NCI-H1436 (cell line): ENCODE data around the gene MYO18B.
"Not testable (repeated sequence)": the region's sequence is repeated elsewhere in the genome, so short reads cannot be mapped to it uniquely, and the experiment has no call there.

Source experiments
- DNase-seq: peaks from one replicate; lab custom pipeline; 2025; lab: John Stamatoyannopoulos, UW

The MYO18B gene

GRCh38 chr22:25741692-25742626 lies at the start of gene MYO18B:
Gene MYO18B, plus strand, starts transcription at chr22:25742188. Its CDS starts 18,905 bp downstream, at chr22:25761093.
- no peak for DNase-seq

DNA sequence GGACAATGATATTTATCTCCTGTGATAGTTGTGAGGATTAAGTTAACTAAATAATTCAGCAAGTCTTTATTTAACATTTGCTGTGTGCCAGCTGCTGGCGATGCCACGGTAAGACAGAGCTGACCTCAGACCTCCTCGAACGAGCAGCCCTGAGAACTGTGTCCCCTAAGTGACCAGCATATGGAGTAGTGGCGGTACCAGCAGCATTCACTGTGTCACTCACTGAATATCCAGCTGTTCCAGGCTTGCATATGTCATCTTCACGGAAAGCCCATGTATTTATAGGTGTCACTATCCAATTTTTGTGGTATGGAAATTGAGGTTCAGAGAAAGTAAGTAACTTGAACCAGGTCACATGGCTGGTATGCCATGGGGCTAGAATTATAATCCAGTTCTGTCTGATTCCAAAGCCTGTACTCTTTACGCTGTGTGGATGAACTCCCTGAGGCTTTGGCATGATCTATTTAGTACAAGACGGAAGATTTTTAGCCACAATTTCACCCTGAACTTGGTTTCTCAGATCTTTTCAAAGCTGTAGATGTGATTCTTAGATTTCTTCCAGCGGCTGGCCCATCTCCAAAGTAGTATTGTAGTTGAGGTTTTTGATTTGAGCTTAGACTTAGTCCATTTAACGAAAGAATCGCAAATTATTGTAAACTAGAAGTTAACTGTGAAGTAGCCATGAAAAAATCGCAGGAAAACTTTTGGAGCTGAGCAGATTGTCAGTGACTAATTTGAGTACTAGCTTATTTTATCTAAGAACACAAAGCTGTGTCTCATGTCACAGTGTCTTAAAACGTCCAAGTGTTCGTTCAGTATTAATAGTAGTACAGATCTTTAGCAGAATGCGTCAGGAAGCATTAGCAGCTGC lies 49.4 kb upstream of the MYO18B start:
- no peak for DNase-seq

GRCh38 chr22:25693268-25693565 lies 48.8 kb upstream of the MYO18B start:
- DNase-seq = no peak

DNA sequence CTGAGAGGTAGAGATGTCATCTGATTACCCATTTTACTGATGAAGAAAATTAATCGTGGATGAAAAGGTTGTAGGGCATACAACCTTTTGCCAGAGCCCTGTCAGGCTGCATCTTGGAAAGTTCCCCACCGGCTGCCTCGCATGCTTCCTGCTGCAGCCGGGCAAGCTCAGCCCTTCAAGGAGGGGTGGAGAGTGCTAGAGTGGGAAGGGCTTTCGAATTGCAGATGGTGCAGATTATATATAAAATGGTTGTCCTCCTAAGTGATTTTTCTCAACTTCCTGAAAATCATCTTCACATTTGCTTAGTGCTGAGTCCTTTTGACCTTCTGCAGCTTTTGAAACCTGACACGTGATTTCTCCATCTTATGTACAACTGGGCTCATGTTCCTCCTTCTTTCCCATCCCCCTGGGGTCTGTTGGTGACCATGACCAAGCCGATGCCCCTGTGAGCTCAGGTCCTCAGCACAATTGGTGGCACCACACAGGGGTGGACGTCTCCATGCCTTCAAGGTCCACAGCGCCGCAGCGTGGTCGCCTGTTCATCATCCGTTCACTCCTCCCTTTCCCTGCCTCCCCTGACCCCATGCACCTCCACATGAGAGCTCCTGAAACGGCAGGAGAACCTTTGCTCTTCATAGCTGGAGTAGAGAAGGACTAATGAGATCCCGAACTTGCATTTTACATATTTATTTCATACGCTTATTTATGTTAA lies 47.6 kb upstream of the MYO18B start:
- DNase-seq = no peak

DNA sequence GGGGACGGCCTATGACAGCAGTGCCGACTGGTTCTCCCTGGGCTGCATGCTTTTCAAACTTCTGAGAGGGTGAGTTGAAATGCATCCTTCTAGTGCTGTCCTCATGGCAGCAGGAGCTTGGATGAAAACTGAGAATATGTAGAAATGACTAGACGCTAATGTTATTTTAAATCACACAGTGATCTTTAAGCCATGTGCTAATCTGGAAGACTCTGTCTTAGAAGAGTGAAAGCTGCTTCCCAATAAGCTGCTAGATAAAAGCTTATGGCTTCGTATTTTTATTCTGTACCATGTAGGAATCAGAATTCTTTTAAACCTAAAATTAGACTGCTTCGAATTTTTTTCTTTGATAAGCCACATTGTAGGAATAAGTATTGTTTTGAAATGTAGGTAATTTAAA lies 46.8 kb upstream of the MYO18B start:
- DNase-seq = no peak

DNA sequence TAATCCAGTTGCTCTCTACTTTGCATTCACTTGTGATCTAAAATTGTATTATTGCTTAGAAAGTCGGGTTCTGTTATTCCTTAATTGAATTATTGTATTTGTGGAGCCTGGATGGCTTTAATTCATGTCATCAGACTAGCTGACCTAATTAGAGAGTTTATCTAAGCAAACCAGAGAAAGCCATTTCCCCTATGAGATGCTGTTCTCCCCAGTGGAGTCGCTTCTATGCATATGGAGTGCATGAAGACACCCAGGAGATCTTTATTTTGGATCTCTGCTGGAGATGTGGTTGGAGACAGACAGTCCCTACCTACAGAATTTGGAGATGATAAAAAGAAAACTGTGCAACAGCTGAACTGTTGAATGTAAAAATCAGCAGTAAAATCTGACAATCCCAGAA lies 45.2 kb upstream of the MYO18B start:
- DNase-seq = no peak

- DNase-seq = no peak
Observed at GRCh38 chr22:25697181-25697664, 44.8 kb upstream of the MYO18B start.

- DNase-seq = no peak
Observed at GRCh38 chr22:25697978-25698377, 44.0 kb upstream of the MYO18B start.

DNA sequence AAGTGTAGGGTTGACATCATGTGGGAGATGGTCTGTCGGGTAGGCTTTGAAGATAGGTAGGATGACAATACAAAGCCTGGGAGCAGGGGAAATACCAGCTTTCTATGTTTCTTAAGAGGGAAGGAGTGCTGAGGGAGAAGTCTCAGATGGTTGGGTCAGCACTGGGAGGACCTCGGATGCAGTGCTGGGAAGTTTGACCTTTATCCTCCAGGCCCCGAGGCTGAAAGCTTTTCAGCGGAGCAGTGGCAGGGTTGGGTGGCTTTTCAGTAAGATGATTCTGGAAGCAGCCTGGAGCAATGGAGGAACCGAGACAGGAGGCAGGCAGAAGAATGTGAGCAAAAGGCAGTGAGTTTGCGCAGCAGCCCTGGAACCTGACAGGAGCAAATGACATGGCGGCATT lies 43.5 kb upstream of the MYO18B start:
- no peak for DNase-seq

- no peak for DNase-seq
Observed at GRCh38 chr22:25698978-25699377, 43.0 kb upstream of the MYO18B start.

- DNase-seq = no peak
Observed at GRCh38 chr22:25701056-25701780, 40.8 kb upstream of the MYO18B start.

GRCh38 chr22:25702040-25702439 lies 39.9 kb upstream of the MYO18B start:
- DNase-seq = peak; percentile 16

GRCh38 chr22:25702571-25703167 lies 39.3 kb upstream of the MYO18B start:
- no peak for DNase-seq

DNA sequence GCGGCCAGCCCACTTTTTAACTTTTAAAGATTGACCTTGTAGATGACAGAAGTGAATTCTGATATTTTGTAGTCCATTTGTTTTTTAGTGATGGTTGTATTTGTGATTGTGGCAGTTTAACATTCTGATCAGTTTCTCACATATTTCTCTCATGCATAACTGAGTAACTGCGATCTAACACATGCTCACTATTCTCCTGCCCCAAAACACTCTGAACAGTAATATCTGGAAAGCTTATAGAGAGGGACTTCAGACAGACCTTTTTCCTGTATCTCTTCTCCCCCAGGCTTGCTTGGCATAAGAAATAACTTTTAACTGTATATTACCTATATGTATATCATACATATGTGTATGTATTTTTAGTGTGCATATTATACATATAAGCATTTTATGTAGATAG lies 37.3 kb upstream of the MYO18B start:
- no peak for DNase-seq

DNA sequence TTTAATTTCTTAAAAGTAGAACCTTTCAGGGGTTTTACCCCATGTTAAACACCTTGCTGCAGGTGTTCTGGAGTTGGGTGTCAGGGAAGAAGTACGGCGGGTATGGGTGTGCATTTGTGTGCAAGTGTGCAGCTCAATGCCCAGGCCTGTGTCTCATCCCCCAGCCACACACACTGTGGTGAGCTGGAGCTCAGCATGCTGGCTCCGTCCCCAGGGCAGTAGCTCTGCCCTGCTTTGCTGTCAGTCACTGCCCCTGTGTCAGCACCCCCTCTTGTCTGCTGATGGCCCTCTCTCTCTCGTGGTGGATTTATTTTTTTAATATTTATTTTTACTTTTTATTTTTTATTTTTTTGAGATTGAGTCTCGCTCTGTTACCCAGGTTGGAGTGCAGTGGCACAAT lies 35.8 kb upstream of the MYO18B start:
- no peak for DNase-seq

DNA sequence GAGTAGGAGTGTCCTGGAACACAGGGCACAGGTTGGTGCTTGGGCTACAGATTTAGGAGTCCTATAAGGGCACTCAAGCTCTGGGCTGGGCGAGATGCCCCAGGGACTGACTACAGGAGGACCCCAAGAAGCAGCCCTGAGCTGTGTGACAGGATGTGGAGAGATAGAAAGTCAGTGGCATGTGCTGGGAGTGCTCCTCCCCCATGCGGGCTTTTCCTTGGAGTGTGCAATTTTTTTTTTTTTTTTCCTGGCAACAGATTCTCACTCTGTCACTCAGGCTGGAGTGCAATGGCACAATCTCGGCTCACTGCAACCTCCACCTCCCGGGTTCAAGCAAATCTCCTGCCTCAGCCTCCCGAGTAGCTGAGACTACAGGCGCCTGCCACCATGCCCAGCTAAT lies 33.6 kb upstream of the MYO18B start:
- not testable (repeated sequence) for DNase-seq

DNA sequence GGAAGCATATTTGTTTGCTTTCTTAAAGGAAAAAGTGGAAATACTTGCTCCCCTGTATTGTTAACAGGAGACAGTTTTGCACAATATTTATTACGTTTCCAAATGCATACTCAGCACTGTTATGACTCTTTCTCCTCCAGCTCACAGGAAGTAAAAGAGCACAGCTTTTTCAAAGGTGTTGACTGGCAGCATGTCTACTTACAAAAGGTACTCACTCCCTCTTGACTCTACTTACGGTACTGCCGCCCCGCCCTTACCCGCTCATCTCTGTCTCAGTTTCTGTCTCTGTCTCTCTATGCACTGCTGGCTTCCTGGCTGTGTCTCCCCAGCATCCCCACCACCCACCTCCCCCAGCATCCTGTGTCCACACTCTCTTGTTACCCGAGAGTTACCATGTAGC lies 32.2 kb upstream of the MYO18B start:
- no peak for DNase-seq

DNA sequence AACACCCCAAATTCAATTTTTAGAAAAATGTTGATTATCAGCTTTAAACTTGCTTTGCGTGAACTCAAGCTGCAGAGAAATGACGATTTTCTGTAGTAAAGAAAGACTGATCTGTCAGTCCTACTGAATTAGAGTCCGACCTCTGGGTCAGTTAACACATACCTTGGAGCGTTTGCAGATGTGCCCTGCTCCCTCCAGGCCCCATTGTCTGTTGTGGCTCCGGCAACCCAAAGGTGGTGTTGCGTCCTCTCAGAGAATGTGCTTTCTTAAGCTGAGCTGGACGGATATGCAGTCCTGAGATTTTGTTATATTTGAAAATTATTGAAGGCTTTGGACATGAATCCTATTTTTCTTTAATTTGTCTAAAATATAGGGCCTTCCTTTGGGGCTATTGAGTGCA lies 31.5 kb upstream of the MYO18B start:
- DNase-seq = no peak

DNA sequence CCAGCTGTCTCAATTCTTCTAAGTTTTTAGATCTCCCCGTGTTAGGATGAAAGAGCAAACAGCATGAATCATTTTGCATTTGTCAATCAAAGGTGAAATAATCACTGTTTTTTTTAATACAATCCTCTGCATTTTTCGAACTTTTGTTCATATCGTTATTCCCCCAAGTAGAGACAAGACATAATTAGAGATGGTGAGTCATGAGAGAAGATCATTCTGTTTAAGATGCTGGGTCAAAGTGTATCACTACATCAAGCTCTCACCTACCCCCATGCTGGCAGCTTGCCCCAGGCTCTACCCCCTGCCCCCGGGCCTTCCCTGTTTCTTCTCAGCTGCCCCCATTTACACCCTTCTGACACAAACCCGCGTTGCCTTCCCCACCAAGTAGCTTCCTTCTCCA lies 30.5 kb upstream of the MYO18B start:
- DNase-seq = no peak

DNA sequence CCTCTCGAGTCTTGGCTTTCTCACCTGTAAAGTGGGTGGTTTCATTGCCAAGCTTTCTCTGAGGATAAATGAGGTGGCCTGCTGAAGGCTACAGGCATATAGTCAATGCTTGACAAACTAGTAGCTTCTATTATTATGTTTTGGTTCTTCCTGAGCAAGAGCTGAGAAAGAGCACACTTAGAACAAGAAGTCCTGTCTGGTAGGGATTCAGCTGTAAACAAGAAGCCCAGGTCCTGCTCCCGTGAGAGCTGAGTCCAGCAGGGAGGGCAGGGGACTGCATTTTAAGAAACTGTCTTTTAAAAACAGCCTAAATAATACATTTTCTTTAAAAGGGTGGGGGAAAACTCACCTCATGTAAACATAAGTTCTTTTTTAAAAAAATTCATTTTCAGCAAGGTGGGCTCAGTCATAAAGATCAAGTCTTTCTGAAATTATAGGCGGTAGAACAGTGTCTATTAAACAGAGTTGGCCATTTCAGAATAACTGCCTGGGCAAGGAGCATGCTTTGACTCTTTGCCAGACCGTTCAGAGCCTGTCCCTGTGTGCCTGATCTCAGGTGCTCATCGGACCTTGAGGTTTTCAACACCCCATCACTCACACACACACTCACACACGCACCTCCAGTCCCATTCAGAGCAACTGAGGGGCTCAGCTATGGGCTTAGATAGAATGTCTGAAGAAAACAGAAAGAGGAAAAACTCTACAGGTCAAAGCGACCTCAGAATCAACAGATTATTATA lies 29.2 kb upstream of the MYO18B start:
- DNase-seq = no peak

DNA sequence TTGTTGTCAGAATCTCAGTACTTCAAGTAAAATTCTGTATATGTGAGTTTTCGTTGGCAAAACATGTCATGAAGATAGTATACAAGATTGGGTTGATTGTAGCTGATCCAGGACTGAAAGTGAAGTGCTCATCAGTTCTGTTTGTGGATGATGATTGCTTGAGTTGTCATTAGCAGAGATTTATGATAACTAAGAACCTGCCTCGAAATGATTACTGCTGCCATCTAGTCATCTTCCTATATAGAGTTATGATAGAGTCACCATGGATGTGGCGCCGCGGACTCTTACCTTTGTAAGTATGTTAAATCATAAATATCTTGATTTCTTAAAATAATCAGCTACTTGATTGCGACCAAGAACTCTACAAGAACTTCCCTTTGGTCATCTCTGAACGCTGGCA lies 27.9 kb upstream of the MYO18B start:
- no peak for DNase-seq
